GM19468 (cell line): ENCODE measurements around the gene BCAN.
"Not testable (repeated sequence)": the region's sequence is repeated elsewhere in the genome, so short reads cannot be mapped to it uniquely, and the experiment has no call there.

Source experiments
- ATAC-seq: cut with Tn5 transposase; IDR thresholded peaks from one replicate; pipeline ENCODE4 v1.9.1; 2021; ENCODE audit warnings: mild to moderate bottlenecking, moderate library complexity, moderate number of reproducible peaks; ENCODE audit not compliant: unreplicated experiment; ENCODE audit errors: extremely low read depth

BCAN gene, protein sequence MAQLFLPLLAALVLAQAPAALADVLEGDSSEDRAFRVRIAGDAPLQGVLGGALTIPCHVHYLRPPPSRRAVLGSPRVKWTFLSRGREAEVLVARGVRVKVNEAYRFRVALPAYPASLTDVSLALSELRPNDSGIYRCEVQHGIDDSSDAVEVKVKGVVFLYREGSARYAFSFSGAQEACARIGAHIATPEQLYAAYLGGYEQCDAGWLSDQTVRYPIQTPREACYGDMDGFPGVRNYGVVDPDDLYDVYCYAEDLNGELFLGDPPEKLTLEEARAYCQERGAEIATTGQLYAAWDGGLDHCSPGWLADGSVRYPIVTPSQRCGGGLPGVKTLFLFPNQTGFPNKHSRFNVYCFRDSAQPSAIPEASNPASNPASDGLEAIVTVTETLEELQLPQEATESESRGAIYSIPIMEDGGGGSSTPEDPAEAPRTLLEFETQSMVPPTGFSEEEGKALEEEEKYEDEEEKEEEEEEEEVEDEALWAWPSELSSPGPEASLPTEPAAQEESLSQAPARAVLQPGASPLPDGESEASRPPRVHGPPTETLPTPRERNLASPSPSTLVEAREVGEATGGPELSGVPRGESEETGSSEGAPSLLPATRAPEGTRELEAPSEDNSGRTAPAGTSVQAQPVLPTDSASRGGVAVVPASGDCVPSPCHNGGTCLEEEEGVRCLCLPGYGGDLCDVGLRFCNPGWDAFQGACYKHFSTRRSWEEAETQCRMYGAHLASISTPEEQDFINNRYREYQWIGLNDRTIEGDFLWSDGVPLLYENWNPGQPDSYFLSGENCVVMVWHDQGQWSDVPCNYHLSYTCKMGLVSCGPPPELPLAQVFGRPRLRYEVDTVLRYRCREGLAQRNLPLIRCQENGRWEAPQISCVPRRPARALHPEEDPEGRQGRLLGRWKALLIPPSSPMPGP

DNA sequence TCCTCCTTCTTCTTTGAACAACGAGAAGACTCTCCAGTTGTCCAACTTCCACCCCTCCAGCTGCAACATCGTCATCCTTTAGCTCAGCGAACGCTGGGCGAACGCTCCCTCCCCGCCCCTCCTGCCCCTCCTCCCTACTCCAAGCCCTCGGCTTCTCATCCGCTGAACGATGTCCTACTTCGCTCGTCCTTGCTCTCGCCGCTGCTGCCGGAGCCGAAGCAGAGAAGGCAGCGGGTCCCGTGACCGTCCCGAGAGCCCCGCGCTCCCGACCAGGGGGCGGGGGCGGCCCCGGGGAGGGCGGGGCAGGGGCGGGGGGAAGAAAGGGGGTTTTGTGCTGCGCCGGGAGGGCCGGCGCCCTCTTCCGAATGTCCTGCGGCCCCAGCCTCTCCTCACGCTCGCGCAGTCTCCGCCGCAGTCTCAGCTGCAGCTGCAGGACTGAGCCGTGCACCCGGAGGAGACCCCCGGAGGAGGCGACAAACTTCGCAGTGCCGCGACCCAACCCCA lies at the start of gene BCAN:
TSS of gene BCAN (plus strand) at position 357 of the 504 bp plus-strand sequence. CDS start 3,938 bp downstream, outside the sequence.
- ATAC-seq = no peak

DNA sequence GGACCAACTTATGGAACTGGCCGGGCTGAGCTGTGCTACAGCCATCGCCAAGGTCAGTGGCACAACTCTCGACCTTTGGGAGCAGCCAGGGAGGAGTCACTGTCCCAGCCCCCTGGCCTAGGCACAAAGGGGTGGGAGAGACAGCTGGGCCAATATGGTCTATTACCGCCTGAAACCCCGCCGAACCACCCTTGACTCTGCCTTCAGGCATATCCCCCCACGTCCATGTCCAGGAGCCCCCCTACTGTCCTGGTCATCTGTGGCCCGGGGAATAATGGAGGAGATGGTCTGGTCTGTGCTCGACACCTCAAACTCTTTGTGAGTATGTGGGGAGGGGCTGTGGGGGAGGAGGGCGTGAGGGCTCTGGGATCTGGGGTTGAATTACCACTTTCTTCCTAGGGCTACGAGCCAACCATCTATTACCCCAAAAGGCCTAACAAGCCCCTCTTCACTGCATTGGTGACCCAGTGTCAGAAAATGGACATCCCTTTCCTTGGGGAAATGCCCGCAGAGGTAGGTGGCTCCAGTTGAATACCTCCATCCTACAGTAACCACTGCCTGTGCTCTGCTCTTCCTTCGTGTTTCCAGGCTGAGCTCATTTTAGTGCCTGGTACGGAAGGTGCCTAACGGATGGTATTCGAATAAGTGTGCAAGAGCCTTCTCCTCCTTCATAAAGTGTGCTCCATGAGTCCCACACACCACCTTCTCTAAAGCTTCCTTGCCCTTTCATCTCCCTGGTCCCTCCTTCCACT lies 49.6 kb upstream of the BCAN start:
- no peak for ATAC-seq

- no peak for ATAC-seq
Observed at GRCh38 chr1:156592910-156593660, 48.8 kb upstream of the BCAN start.

- ATAC-seq = no peak
Observed at GRCh38 chr1:156593661-156593989, 48.3 kb upstream of the BCAN start.

DNA sequence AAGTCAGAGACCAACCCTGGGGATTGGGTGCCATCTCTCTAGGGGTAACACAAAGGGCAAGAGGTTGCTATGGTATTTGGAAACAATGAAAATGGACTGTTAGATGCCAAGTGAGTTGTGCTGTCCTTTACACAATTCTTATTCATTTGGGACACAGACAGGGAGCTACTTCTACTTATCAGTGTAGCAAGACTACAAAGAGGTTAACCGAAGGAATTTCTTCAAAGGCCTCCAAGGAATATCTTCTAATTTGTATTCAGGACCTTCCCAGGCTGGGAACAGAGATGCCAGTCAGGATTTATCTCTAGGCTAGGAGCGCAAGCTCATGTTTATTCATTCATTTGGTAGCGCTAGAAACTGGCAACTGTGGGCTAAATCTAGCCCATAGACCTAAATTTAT lies 47.7 kb upstream of the BCAN start:
- ATAC-seq = no peak

DNA sequence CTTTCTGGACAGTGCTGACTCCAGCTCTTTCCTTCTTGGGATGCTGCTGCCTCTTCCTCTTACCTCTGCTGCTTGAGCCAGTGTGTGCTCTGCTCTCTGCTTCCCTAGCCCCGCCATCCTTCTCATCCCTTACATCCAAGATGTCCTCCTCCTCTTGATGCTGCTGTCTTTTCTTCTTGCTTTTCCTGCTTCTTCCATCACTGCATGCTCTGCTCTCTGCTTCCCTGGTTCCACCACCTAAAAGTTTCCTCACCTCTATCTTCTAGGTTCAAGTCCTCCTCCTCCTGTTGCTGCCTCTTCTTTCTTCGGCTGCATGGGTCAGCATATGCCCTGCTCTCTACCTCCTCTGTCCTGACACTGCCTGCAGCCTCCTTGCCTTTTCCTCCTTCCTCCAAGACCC lies 46.9 kb upstream of the BCAN start:
- ATAC-seq = no peak

GRCh38 chr1:156596426-156596825 lies 45.5 kb upstream of the BCAN start:
- no peak for ATAC-seq

GRCh38 chr1:156598125-156598524 lies 43.8 kb upstream of the BCAN start:
- no peak for ATAC-seq

DNA sequence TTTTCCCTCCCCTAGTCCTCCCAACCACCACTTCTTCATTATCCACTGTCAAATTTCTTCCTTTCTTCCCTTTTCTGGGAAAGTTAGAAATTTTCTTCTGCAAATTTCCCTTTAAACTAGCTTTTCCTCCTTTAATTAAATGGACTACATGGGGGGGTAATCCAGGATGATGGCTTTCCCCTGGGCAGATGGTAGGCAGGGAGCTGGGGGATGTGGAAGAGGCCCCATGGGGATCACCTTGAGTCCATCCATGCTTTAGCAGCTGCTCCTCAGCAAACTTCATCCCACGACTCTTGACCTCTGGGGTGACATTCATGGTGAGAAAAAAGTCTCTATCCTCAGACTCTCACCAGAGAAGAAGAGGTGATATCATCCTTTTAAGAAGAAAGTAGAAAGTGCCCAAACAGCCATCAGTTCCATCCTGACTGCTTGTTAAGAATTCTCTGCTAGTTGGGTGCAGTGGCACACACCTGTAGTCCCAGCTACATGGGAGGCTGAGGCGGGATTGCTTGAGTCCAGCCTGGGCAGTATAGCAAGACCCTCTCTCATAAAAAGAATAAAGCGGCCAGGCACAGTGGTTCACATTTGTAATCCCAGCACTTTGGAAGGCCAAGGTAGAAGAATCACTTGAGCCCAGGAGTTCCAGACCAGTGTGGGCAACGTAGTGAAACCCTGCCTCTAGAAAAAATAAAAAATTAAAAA lies 43.0 kb upstream of the BCAN start:
- no peak for ATAC-seq

DNA sequence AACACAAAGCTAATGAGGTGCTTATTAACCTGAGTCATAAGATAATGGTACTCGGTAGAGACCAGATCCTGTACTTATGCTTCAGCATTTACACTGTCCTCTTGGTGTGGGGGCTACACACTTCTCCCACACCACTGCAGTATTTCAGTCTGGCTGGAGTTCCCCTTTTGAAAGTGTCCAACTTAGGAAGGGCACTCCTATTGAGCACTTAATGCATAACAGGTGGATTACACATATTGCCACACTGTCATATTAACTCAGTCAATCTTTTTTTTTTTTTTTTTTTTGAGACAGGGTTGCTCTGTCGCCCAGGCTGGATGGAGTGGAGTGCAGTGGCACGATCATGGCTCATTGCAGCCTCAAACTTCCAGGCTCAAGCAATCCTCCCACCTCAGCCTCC lies 42.1 kb upstream of the BCAN start:
- no peak for ATAC-seq

GRCh38 chr1:156600733-156601121 lies 41.2 kb upstream of the BCAN start:
- no peak for ATAC-seq

DNA sequence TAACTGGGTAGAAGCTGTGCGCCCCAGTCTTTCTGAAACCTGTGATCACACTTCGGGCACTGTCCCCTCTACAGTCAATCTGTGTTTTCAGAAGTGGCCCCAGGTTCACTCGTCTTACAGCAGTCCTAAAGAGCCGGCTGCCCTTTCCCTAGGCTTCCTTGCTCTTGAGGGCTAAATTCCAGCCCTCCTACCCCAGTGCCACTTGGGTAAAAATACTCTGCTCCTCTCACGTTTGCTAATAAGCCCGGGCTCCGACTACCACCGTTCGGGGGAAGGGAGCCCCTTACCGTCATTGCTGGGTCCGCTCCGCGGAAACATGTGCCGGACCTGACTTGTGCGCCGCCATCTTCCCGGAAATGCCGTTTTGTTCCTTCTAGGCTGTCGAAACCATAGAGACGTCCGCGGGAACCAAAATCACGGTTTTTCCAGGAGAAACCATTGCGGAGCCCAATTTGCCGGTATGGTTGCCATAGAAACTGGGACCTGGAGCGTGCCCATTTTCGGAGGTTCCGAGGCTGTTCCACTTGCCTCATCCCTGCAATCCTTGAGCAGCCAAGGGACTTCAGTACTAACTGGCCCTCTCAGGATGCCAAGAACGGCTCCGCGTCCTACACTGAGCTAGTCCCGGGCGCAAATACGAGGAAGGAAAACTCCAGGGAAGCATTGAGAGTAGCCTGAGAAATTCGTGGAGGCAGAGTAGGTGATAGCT lies 40.6 kb upstream of the BCAN start, which contains the start of gene GPATCH4:
TSS of gene GPATCH4 (minus strand) at position 358 of the 709 bp plus-strand sequence.
- no peak for ATAC-seq

- ATAC-seq = no peak
Observed at GRCh38 chr1:156601892-156602291, 40.0 kb upstream of the BCAN start.

- ATAC-seq = no peak
Observed at GRCh38 chr1:156602557-156602993, 39.3 kb upstream of the BCAN start.

GRCh38 chr1:156607344-156607743 lies 34.6 kb upstream of the BCAN start:
- ATAC-seq = not testable (repeated sequence)

GRCh38 chr1:156608036-156608674 lies 33.8 kb upstream of the BCAN start:
- no peak for ATAC-seq

- ATAC-seq = no peak
Observed at GRCh38 chr1:156608981-156609380, 32.9 kb upstream of the BCAN start.

- not testable (repeated sequence) for ATAC-seq
Observed at GRCh38 chr1:156610072-156610471, 31.8 kb upstream of the BCAN start.
